WTC11 (cell line): ENCODE measurements around the gene AKAP1. TPM values are rescaled to one million over a fixed set of nuclear protein-coding genes. Genes with fewer than 3 reads are reported as not detected.

Source experiments
- ATAC-seq: fragments of 200-7000 bp; cut with Tn5 transposase; 2 replicates; pipeline ENCODE4 v1.10.0; 2021; ENCODE audit warnings: mild to moderate bottlenecking, moderate library complexity
- CTCF ChIA-PET: fragments of 300-600 bp; sonication (Branson Sonifier 250); formaldehyde crosslinking; loops from one replicate; lab custom pipeline; 2021; ENCODE audit warnings: antibody characterized with exemption; lab: Charles Lee
- POLR2A ChIA-PET: fragments of 350-600 bp; sonication (Branson Sonifier 250); formaldehyde crosslinking; loops from one replicate; lab custom pipeline; 2021; ENCODE audit warnings: antibody characterized with exemption; lab: Charles Lee
- DNase-seq: peaks from one replicate; pipeline ENCODE4 v3.0.0; 2021; ENCODE audit warnings: low spot score
- H3K27ac Mint-ChIP-seq: 2 replicates; pipeline ENCODE4 v1.8.0; 2021; ENCODE audit warnings: mixed read lengths
- H3K27me3 Mint-ChIP-seq: 2 replicates; pipeline ENCODE4 v1.8.0; 2021; ENCODE audit warnings: low read depth, mild to moderate bottlenecking, moderate library complexity, mixed read lengths
- H3K36me3 Mint-ChIP-seq: 2 replicates; pipeline ENCODE4 v1.8.0; 2021; ENCODE audit warnings: mixed read lengths
- H3K4me1 Mint-ChIP-seq: 2 replicates; pipeline ENCODE4 v1.8.0; 2022; ENCODE audit warnings: mixed read lengths
- H3K4me3 Mint-ChIP-seq: 2 replicates; pipeline ENCODE4 v1.8.0; 2021; ENCODE audit warnings: mild to moderate bottlenecking, moderate library complexity, mixed read lengths
- H3K9me3 Mint-ChIP-seq: 2 replicates; pipeline ENCODE4 v1.8.0; 2021; ENCODE audit warnings: mixed read lengths
- FOXJ3 ChIP-seq: sonication (generic); formaldehyde crosslinking; IDR thresholded peaks from 2 replicates; pipeline ENCODE4 v1.9.0; 2021; ENCODE audit warnings: missing genetic modification reagents, mild to moderate bottlenecking, borderline replicate concordance
- GRHL2 ChIP-seq: fragments of 250-450 bp; sonication (Bioruptor Pico); IDR thresholded peaks from 2 replicates; pipeline ENCODE4 v1.8.0; 2022; ENCODE audit warnings: mild to moderate bottlenecking, moderate library complexity; ENCODE audit not compliant: insufficient replicate concordance, severe bottlenecking
- JUN ChIP-seq: sonication (generic); formaldehyde crosslinking; IDR thresholded peaks from 2 replicates; pipeline ENCODE4 v1.8.0; 2023; ENCODE audit warnings: mild to moderate bottlenecking, missing genetic modification reagents
- MYBL2 ChIP-seq: sonication (generic); formaldehyde crosslinking; IDR thresholded peaks from 2 replicates; pipeline ENCODE4 v1.8.1; 2023; ENCODE audit warnings: mild to moderate bottlenecking, moderate library complexity, missing genetic modification reagents
- NR1H2 ChIP-seq: sonication (generic); formaldehyde crosslinking; IDR thresholded peaks from 2 replicates; pipeline ENCODE4 v1.9.0; 2021; ENCODE audit warnings: mild to moderate bottlenecking, moderate library complexity, missing genetic modification reagents
- NR2C2 ChIP-seq: sonication (generic); formaldehyde crosslinking; IDR thresholded peaks from 2 replicates; pipeline ENCODE4 v1.8.0; 2022; ENCODE audit warnings: mild to moderate bottlenecking, missing genetic modification reagents
- OVOL2 ChIP-seq: fragments of 250-450 bp; sonication (Bioruptor Pico); IDR thresholded peaks from 2 replicates; pipeline ENCODE4 v1.9.0; 2021; ENCODE audit warnings: mild to moderate bottlenecking, borderline replicate concordance
- RELA ChIP-seq: sonication (generic); formaldehyde crosslinking; IDR thresholded peaks from 2 replicates; pipeline ENCODE4 v1.8.1; 2022; ENCODE audit warnings: missing genetic modification reagents, mild to moderate bottlenecking, borderline replicate concordance
- TP53 ChIP-seq: sonication (generic); formaldehyde crosslinking; IDR thresholded peaks from 2 replicates; pipeline ENCODE4 v1.8.1; 2023; ENCODE audit warnings: mild to moderate bottlenecking, missing genetic modification reagents
- ZBTB21 ChIP-seq: sonication (generic); formaldehyde crosslinking; IDR thresholded peaks from 2 replicates; pipeline ENCODE4 v1.8.1; 2023; ENCODE audit warnings: mild to moderate bottlenecking, missing genetic modification reagents, borderline replicate concordance
- ZNF317 ChIP-seq: sonication (generic); formaldehyde crosslinking; IDR thresholded peaks from 2 replicates; pipeline ENCODE4 v1.8.1; 2023; ENCODE audit warnings: low read depth, mild to moderate bottlenecking, moderate library complexity, missing genetic modification reagents, borderline replicate concordance
- ZNF423 ChIP-seq: fragments of 250-450 bp; sonication (Bioruptor Pico); IDR thresholded peaks from 2 replicates; pipeline ENCODE4 v2.1.2; 2022; ENCODE audit warnings: mild to moderate bottlenecking, moderate library complexity
- ZNF671 ChIP-seq: fragments of 250-450 bp; sonication (Bioruptor Pico); IDR thresholded peaks from 2 replicates; pipeline ENCODE4 v1.8.0; 2021; ENCODE audit warnings: mild to moderate bottlenecking
- total RNA-seq: library from RNA; stranded (reverse); gene quantifications from 3 replicates; pipeline ENCODE4 v1.2.3, GENCODE V29; 2021
- TF ChIP-seq, protein P1 (sequence below): sonication (generic); formaldehyde crosslinking; IDR thresholded peaks from 2 replicates; pipeline ENCODE4 v1.8.0; 2022; ENCODE audit warnings: missing genetic modification reagents
- TF ChIP-seq, protein P2 (sequence below): sonication (generic); formaldehyde crosslinking; IDR thresholded peaks from 2 replicates; pipeline ENCODE4 v1.8.1; 2022; ENCODE audit warnings: low read depth, missing genetic modification reagents, borderline replicate concordance
- TF ChIP-seq, protein P3 (sequence below): sonication (generic); formaldehyde crosslinking; IDR thresholded peaks from 2 replicates; pipeline ENCODE4 v1.8.1; 2022; ENCODE audit warnings: mild to moderate bottlenecking, moderate library complexity, missing genetic modification reagents
- TF ChIP-seq, protein P4 (sequence below): sonication (generic); formaldehyde crosslinking; IDR thresholded peaks from 2 replicates; pipeline ENCODE4 v1.8.1; 2022; ENCODE audit warnings: low read depth, mild to moderate bottlenecking, moderate library complexity, missing genetic modification reagents, borderline replicate concordance
- TF ChIP-seq, protein P5 (sequence below): sonication (generic); formaldehyde crosslinking; IDR thresholded peaks from 2 replicates; pipeline ENCODE4 v1.8.1; 2023; ENCODE audit warnings: mild to moderate bottlenecking, missing genetic modification reagents, moderate library complexity

The AKAP1 gene
- total RNA-seq, 1 experiment from 2014 or later = 74.5 TPM

DNA sequence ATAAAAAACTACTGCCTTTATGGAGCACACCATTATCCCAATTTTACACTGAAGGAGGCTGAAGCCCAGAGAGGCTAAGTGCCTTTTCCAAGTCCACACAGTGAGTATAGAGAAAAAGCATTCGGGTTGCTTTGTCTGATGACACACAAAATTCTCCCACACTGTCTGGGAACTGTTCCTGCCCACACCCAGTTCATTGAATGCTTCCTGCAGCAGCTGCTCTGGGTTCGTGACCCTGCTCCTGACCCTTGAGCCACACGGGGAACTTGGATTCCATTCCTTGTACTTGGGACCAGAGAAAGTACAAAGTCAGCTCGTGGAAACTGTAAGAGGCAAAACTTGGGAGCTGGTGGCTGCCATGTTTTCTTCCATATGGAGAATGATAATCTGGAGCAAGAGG lies 57.9 kb downstream of the AKAP1 start:
- Mint-ChIP-seq H3K27me3 (peaks cover 2% of the 10 kb centered on the region; the same call in 1 of the 2 replicates), H3K4me1 (peaks cover 22% of the 10 kb centered on the region), H3K36me3 (peaks cover 3% of the 10 kb centered on the region), H3K9me3 (peaks cover 6% of the 10 kb centered on the region), H3K4me3 (no peak overlapping the region), H3K27ac (no peak overlapping the region)
- ATAC-seq (no peak), DNase-seq (no peak)
- TF ChIP-seq NR1H2 (CRISPR knock-in tag) (no peak), GRHL2 (CRISPR knock-in tag) (no peak), MYBL2 (CRISPR knock-in tag) (no peak), JUN (CRISPR knock-in tag) (no peak), OVOL2 (no peak), ZNF317 (CRISPR knock-in tag) (no peak), ZBTB21 (no peak), RELA (CRISPR knock-in tag) (no peak), ZNF671 (CRISPR knock-in tag) (no peak), ZNF423 (no peak), NR2C2 (CRISPR knock-in tag) (no peak), FOXJ3 (CRISPR knock-in tag) (no peak)
- TF ChIP-seq, protein P1, sequence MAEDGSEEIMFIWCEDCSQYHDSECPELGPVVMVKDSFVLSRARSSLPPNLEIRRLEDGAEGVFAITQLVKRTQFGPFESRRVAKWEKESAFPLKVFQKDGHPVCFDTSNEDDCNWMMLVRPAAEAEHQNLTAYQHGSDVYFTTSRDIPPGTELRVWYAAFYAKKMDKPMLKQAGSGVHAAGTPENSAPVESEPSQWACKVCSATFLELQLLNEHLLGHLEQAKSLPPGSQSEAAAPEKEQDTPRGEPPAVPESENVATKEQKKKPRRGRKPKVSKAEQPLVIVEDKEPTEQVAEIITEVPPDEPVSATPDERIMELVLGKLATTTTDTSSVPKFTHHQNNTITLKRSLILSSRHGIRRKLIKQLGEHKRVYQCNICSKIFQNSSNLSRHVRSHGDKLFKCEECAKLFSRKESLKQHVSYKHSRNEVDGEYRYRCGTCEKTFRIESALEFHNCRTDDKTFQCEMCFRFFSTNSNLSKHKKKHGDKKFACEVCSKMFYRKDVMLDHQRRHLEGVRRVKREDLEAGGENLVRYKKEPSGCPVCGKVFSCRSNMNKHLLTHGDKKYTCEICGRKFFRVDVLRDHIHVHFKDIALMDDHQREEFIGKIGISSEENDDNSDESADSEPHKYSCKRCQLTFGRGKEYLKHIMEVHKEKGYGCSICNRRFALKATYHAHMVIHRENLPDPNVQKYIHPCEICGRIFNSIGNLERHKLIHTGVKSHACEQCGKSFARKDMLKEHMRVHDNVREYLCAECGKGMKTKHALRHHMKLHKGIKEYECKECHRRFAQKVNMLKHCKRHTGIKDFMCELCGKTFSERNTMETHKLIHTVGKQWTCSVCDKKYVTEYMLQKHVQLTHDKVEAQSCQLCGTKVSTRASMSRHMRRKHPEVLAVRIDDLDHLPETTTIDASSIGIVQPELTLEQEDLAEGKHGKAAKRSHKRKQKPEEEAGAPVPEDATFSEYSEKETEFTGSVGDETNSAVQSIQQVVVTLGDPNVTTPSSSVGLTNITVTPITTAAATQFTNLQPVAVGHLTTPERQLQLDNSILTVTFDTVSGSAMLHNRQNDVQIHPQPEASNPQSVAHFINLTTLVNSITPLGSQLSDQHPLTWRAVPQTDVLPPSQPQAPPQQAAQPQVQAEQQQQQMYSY (CRISPR knock-in tag) = no peak
- TF ChIP-seq, protein P2, sequence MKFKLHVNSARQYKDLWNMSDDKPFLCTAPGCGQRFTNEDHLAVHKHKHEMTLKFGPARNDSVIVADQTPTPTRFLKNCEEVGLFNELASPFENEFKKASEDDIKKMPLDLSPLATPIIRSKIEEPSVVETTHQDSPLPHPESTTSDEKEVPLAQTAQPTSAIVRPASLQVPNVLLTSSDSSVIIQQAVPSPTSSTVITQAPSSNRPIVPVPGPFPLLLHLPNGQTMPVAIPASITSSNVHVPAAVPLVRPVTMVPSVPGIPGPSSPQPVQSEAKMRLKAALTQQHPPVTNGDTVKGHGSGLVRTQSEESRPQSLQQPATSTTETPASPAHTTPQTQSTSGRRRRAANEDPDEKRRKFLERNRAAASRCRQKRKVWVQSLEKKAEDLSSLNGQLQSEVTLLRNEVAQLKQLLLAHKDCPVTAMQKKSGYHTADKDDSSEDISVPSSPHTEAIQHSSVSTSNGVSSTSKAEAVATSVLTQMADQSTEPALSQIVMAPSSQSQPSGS = no peak
- TF ChIP-seq, protein P3, sequence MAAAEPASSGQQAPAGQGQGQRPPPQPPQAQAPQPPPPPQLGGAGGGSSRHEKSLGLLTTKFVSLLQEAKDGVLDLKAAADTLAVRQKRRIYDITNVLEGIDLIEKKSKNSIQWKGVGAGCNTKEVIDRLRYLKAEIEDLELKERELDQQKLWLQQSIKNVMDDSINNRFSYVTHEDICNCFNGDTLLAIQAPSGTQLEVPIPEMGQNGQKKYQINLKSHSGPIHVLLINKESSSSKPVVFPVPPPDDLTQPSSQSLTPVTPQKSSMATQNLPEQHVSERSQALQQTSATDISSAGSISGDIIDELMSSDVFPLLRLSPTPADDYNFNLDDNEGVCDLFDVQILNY (CRISPR knock-in tag) = no peak
- TF ChIP-seq, protein P4, sequence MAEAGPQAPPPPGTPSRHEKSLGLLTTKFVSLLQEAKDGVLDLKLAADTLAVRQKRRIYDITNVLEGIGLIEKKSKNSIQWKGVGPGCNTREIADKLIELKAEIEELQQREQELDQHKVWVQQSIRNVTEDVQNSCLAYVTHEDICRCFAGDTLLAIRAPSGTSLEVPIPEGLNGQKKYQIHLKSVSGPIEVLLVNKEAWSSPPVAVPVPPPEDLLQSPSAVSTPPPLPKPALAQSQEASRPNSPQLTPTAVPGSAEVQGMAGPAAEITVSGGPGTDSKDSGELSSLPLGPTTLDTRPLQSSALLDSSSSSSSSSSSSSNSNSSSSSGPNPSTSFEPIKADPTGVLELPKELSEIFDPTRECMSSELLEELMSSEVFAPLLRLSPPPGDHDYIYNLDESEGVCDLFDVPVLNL (CRISPR knock-in tag) = no peak
- TF ChIP-seq, protein P5, sequence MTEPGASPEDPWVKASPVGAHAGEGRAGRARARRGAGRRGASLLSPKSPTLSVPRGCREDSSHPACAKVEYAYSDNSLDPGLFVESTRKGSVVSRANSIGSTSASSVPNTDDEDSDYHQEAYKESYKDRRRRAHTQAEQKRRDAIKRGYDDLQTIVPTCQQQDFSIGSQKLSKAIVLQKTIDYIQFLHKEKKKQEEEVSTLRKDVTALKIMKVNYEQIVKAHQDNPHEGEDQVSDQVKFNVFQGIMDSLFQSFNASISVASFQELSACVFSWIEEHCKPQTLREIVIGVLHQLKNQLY = no peak
- ChIA-PET POLR2A (no interaction called here), CTCF (interaction anchor here (1.2 to 1.6 kb wide), 2 partner anchors 100 to 529 kb away, joined by 4 to 5 read pairs; no protein-coding TSS in a partner anchor)

DNA sequence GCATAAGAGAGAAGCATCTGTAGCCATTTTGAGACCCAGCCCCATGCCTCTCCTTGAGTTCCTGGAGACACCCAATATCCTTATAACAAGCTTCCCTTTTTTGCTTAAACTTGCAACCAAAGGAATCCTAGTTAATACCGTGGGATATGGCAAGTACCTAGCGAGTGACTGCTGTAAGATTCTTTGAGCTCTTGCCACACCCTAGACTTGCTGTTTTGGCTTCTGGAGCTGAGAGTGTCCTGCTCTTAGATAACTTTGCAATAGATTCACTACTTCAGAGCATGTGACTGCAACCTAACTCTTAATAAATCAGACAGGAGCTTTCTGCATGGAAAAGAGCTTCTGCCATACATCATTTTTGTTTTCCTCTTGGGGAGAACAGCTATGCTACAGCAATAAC lies 58.3 kb downstream of the AKAP1 start:
- TF ChIP-seq TP53 (CRISPR knock-in tag) = no peak
- TF ChIP-seq JUN (CRISPR knock-in tag) = no peak
- no peak for ATAC-seq
- no peak overlapping the region for H3K4me3 Mint-ChIP-seq
- ChIA-PET POLR2A (no interaction called here), CTCF (interaction anchor here (0.8 to 2.5 kb wide), 6 partner anchors 10 to 640 kb away, joined by 3 to 6 read pairs (median 4); no protein-coding TSS in a partner anchor)
- peaks cover 3% of the 10 kb centered on the region for H3K36me3 Mint-ChIP-seq
- peaks cover 2% of the 10 kb centered on the region; the same call in 1 of the 2 replicates for H3K27me3 Mint-ChIP-seq
- no peak for DNase-seq
- H3K27ac Mint-ChIP-seq = no peak overlapping the region
- peaks cover 19% of the 10 kb centered on the region for H3K4me1 Mint-ChIP-seq
- peaks cover 9% of the 10 kb centered on the region for H3K9me3 Mint-ChIP-seq
